Testis (tissue), 2 donors: ENCODE measurements around the gene SPATA33.

ENCODE experiments used
- POLR2A ChIP-seq: fragments of 450-650 bp; IDR thresholded peaks from one replicate; pipeline ENCODE4 v1.6.1; 2017; ENCODE audit warnings: antibody characterized with exemption, mild to moderate bottlenecking, moderate library complexity
- TF ChIP-seq, protein P1 (sequence below), 3 experiments: fragments of 450-650 bp in 2 of 3; fragments of 200-600 bp in 1 of 3; sonication (generic) in 1 of 3; IDR thresholded peaks; one replicate each; pipeline ENCODE4 v1.5.1; 2016 to 2019; ENCODE audit warnings: antibody characterized with exemption in 3 of 3, mild to moderate bottlenecking in 2 of 3, moderate library complexity in 1 of 3

DNA sequence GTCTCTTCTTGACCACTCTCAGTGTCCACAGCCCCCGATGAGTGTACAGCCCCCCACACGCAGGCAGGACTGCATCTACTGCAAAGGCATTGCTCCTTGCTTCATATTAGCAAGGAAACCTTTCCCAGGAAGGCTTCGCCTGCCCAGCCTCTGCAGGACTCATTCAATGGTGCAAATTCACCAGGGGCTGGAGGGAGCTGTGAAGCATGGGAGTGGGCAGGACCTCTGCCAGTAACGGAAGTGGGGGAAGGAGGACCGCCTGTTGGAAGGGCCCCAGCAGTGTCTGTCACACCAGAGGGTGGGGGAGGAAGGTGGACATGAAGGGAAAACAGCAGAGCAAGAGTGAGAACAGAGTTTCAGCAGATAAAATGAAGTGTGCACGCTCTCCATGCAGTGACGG is 2.5 kb downstream of the SPATA33 start:
- no peak for TF ChIP-seq POLR2A
- TF ChIP-seq, protein P1, sequence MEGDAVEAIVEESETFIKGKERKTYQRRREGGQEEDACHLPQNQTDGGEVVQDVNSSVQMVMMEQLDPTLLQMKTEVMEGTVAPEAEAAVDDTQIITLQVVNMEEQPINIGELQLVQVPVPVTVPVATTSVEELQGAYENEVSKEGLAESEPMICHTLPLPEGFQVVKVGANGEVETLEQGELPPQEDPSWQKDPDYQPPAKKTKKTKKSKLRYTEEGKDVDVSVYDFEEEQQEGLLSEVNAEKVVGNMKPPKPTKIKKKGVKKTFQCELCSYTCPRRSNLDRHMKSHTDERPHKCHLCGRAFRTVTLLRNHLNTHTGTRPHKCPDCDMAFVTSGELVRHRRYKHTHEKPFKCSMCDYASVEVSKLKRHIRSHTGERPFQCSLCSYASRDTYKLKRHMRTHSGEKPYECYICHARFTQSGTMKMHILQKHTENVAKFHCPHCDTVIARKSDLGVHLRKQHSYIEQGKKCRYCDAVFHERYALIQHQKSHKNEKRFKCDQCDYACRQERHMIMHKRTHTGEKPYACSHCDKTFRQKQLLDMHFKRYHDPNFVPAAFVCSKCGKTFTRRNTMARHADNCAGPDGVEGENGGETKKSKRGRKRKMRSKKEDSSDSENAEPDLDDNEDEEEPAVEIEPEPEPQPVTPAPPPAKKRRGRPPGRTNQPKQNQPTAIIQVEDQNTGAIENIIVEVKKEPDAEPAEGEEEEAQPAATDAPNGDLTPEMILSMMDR (IDR thresholded peaks at IDR 0.05) = no peak
